ELF-1 (cell line): ENCODE data around the gene PRPF40B.

Experiments used
- DNase-seq: peaks from one replicate; pipeline ENCODE4 v3.0.0-alpha.2; 2016; ENCODE audit warnings: low read depth, low spot score

The PRPF40B gene

GRCh38 chr12:49658276-49658675, 34.9 kb downstream of the PRPF40B start:
- no peak for DNase-seq

DNA sequence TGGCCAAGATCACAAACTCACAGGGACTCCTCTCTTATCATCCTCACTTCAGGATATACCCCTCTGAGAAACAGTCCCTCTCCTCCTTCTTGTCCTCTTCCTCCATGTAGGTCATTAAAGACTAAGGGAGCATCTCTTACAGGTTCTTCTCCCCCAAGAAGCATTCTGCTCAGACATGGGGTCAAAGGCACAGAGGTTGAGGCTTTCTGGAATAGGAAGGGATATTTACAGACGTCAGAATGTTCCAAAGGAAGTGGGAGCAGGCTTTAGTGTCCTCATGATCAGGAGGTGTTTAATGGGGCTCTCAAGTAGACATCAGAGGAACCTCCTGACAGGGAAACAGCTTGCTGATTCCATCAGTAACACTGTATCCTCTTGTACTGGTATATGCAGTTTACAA, 36.4 kb downstream of the PRPF40B start:
- DNase-seq = no peak

DNA sequence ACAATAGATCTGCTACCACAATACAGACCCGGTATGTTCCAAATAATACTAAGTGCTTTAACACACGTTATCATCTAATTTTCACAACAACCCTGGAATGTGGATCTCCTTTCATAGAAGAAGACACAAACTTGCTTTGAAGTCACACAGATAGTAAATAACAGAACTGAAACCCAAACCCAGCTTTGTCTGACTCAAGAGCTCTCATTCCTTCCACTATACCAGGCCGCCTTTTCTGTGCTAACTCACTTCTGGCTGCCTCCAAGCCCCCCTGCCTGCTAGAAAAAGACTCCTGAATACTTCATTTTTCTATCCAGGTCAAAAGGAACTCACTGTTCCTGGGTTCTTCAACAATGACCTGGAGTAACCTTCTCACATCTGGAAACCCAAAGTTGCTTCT, 37.8 kb downstream of the PRPF40B start:
- no peak for DNase-seq

DNA sequence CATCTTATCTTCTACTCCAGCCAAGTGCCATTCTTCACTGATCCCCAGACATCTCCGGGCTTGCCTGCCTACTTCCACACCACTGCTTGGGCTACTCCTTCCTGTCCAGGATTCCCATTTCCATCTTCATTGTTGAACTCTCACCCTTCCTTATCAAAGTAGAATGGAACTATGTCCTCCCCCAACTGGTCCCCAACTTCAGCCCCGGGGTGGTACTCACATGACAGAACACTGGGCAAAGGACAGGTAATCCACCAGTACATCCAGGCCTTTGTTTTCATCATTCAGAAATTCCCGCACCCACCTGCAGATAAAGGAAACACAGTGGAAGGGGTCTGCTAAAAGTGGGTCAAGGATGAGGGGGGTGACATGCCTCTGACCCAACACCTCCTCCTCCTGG, 38.4 kb downstream of the PRPF40B start:
- DNase-seq = no peak

- DNase-seq = peak; percentile 82
These were observed 39.9 kb downstream of the PRPF40B start for GRCh38 chr12:49662998-49663843.

DNA sequence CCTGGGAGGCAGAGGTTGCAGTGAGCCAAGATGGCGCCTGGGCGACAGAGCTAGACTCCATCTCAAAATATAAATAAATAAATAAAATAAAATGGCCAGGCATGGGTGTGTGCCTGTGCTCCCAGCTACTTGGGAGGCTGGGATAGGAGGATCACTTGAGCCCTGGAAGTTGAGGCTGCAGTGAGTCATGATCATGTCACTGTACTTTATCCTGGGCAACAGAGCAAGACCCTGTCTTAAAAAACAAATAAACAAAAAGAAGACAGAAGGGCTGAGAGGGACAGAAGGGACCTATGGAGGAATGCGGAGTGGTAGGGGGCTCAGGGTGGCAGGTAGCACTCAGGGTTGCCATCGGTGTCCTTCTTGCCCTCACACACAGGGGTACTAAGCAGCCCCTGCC, 40.8 kb downstream of the PRPF40B start:
- no peak for DNase-seq

- DNase-seq = peak; percentile 77
These were observed 41.4 kb downstream of the PRPF40B start for GRCh38 chr12:49664591-49665239.

DNA sequence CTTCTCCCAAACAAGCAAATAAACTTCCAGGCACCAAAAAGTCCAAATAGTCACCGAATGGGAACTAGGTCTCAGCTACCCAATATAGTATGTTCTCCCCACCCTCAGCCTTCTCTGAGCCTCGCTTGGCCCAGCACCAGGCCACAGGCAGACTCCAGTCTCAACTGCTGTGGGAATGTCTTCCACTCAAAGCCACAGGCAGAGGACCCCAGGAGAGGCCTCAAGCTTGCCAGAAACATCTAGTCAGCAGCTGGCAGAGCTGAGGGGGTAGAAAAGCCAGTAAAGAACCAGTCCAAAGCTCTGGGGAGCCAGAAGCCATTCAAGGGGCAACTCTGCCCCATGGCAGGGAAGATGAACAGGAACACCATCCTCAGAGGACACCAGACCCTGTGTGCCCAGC, 42.0 kb downstream of the PRPF40B start:
- no peak for DNase-seq

GRCh38 chr12:49666176-49666575, 42.8 kb downstream of the PRPF40B start:
- DNase-seq = no peak

DNA sequence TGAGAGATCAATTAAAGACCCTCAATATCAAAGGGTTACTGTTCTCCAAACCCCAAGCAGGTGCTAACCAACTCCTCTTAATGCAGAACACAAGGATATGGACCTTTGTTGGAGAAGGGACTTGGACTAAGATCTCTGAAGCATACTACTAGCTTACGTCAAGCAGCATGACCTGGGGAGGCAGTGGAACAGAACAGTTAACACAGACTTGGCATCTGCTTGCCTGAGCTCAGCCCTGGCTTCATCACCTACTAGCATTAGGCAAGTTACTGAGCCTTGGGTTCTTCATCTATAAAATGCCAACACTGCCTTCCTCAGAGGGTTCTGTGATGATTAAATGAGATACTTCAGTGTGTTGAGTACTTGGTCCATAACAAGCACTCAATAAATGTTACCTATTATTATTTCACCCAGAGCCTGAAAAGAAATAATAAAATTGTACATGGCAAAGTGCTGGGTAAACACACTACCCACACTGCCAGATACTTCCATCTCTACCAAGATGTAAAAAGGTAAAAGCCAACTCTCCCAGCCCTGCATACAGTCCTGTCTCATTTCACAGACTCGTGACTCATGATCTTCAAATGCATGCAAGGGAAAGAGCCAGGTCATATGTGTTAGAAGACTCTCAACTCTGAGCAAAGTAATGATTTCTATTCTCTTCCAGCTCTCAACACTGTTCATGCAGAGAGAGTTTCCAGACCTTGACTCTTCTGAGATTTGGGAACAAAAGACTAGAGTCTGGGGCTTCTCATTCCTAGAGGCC, 44.1 kb downstream of the PRPF40B start:
- no peak for DNase-seq

GRCh38 chr12:49669796-49670195, 46.4 kb downstream of the PRPF40B start:
- no peak for DNase-seq

DNA sequence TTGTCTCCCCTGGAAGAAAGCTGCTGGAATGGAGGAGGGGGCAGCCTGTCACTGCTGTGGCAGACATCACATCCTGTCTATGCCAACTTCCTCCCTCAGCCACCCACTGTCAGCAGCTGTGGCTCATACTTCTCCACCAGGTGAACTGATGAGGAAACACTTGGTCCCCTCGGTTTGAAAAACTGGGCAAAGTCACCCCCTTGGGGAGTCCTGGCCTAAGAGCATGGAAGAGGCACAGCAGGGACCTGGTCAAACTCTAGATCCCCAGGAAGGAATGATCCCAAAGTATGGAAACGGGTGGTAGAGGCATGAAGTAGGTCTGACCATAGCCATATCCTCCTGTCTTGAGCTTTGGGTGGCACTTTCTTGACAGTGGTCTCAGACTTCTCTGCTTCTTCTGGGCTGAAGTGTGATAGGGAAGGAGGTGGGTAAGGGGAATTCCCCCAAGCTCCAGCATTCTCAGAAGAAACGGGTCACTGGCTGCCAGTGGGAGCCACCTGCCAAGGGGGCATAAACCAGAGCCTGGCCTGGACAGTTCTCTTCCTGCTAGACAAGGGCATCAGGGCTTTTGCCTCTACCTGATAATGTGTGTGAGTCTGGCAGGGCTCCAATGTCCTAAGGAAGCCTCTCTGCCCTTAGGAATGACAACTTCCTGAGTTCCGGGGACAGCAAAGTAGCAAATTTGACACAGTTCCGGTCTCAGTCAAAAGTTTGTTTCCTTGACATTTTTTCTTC, 47.8 kb downstream of the PRPF40B start:
- no peak for DNase-seq

DNA sequence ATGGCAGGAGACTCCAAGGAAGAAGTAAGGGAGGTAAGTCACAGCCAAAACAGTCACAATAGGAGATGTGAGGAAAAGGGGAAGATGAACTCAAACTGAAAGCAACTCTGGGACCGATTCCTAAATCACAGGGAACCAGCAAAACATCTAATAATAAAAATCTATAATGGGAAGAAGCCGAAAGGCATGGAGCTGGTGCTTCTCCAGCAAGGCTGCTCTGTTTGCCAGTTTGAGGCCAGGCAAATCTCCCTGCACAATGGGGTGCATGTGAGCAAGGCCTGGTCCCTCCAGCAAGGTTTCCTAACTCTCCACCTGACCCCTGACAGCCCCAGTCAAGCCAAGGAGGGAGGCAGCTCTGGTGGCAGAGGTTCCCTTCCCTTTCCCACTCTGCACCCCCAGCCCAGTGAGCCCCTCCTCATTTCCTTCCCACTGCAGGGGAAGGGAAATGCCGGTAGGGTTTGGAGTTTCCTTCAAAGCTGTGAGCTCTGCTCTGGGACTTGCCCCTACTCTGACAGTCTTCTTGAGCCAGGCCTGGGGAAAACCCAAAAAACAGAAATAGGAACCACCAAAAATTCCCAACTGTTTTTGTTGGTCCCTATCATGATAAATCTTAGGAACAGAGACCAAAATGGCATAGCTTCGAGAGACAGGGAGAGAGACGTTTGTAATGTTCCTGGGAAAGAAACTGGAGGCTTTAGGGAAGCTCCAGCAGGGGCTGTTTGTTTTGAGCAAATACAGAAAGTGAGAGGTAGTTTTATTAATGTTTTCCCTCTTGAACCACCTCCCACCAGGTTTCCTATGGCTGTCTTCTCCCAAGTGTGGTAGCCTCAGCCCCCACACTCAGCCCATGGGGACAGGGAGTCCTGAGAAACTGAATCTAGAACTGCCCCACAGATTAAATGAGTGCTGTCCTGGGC, 49.2 kb downstream of the PRPF40B start:
- no peak for DNase-seq

- DNase-seq = peak; percentile 91
These were observed 50.3 kb downstream of the PRPF40B start for GRCh38 chr12:49673446-49674317.

DNA sequence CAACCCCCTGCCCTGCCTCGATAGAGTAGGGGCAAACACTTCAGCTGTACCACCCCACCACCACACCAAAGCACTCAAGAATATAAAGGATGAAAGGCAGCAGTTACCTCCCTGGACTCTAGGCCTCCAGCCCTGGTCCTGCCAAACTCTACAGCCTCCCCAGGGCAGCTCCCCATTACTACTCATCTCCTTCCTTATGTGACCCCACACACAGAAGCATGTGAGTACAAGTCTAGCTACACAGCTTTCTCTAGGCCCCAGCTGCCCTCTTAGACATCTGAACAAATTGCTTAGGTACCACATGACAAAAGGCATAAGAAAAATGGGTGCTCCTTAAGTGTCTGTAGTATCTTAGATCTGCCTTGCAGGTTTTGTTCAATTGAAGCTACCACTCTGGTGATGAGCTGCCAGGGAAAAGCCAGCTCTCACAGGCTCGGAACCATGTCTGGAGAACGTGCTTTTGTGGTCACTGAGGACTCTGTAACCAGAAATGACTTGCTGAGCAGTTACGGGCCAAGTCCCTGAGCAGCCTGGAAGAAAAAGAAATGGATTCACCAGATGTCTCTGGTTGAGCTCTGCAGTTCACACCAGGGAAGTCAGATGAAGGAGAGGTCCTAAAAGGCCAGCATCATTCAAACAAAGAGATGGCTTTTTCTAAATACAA, 51.1 kb downstream of the PRPF40B start:
- peak; percentile 4 for DNase-seq

DNA sequence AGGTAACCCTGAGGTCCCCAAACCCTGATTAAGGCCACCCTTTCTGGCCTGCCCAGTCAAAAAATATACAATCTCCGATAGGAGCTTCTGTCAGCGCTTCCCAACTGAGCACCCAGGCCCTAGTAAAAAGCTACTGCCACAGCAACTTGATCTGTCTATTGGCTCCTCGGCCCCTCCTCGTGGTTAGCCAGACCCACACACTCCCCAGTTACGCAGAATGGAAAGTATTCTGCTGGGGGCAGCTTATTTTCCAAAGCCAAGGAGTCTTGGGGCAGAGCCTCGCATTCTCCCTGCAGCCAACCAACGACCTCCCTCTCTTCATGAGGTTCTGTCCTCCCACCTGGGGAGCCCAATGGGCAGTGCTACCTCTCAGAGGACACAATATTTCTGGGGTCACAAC, 51.8 kb downstream of the PRPF40B start:
- peak; percentile 24 for DNase-seq

DNA sequence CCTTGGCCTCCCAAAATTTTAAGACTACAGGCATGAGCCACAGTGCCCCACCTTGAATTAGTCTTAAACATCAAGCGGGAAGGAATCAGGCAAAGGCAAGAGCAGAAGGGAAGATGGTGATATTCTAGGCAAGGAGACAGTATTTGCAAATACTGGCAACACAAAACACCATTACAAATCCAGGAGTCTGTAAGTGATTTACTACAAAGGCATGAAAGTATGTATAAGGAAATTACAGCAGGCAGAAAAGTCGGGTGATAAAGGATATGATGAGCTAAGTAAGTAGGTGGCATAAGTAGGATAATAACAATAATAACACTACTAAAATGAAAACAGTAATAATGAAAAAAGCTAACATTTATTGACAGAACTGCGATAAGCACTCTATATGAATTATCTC, 55.4 kb downstream of the PRPF40B start:
- DNase-seq = no peak

DNA sequence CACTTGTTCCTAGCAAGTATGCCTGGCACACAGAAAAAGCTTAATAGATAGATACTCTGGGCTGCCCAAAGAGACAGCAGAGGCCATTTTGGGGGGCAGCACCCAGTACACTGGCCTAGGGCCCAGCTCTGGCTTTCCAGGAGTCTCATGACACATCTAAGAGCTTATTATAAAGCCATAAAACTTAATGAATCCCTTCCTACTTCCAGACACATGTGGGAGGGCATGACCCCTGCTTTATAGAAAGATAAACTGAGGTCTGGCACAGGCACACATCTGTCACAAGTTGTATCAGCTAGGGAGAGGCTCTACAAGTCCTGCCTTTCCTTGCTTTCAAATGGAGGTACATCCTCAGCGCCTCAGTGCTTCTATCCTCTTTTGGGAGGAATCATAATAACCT, 56.7 kb downstream of the PRPF40B start:
- DNase-seq = no peak
